GM18526 (cell line): ENCODE data around the gene CRYAB.

ENCODE experiments used
- POLR2A ChIP-seq: IDR thresholded peaks from 3 replicates; pipeline ENCODE4 v1.6.1; 2011; ENCODE audit not compliant: insufficient read length; ENCODE audit errors: extremely low read depth

Gene CRYAB, protein sequence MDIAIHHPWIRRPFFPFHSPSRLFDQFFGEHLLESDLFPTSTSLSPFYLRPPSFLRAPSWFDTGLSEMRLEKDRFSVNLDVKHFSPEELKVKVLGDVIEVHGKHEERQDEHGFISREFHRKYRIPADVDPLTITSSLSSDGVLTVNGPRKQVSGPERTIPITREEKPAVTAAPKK

GRCh38 chr11:111911563-111912401, at the start of gene CRYAB:
Gene CRYAB (minus strand): TSS chr11:111911770. CDS start chr11:111911724, 46 bp downstream.
- TF ChIP-seq POLR2A = no peak

DNA sequence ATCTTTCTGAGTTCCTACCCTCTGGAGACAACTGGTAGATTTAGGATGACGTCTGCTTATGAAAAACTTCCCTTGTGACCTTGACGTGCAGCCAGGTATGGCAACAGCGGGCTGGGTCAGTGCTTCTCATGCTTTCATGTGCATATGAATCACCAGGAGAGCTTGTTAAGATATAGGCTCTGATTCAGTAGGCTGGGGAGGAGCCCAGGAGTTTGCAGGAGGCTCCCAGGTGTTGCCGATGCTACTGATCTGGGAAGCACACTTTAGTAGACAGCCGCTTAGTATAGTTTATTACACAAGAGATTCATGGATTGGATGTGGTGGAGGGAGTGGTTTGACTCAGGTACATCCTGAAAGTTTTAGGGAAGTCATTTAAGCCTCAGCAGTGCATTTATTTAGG, 49.3 kb upstream of the CRYAB start:
- TF ChIP-seq POLR2A = no peak

GRCh38 chr11:111957663-111958444, 46.3 kb upstream of the CRYAB start:
- TF ChIP-seq POLR2A = no peak

DNA sequence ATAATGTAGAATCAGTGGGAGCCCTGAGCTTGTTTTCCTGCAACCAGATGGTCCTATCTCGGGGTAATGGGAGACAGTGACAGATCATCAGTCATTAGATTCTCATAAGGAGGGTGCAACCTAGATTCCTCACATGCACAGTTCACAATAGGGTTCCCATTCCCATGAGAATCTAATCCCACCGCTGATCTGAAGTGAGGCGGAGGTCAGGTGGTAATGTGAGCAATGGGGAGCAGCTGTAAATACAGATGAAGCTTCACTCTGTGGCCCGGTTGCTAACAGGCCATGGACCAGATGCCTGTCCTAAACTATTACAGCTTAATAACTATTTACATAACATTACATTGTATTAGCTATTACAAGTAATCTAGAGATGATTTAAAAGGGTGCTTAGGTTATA, 42.6 kb upstream of the CRYAB start:
- no peak for TF ChIP-seq POLR2A

- TF ChIP-seq POLR2A = no peak
Measured at GRCh38 chr11:111951565-111951964, 40.0 kb upstream of the CRYAB start.

DNA sequence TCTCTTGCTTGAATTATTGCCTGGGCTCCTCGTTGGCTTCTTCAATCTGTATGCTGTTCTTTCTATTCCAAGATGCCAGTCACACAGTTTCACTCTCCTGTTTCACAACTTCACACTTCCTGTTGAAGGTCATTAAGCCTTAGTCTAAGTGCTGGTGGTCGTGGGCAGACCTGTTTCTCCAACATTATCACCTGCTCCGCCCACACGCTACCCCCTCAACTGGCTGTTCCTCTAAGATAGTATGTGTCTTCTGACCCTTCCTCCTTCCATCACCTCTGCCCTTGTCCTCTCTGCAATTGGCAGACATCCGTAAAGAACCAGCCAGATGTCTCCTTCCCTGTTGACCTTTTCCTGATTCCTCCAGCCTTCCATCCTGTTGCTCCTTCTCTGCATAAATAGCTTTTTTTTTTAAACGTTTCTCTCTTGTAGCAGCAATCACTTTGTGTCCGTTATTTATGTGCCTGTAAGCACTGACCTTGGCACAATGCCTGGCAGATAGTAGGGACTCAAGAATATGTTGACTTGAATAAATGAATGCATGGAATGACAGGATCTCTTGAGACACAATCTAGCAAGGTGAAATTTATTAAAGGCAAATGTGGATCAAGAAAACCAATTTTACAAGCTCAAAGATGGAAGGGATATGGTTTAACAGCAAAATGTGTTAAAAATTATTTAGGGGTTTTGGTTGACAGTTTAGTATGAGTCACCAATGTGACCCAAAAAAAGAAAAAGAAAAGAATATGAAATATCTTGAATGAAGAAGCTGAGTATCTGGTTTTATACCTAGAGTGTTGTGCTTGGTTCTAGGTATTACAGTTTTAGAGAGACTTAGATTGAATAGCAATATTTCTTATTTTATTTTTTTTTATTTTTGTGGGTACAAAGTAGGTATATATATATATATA, 38.2 kb upstream of the CRYAB start:
- no peak for TF ChIP-seq POLR2A

DNA sequence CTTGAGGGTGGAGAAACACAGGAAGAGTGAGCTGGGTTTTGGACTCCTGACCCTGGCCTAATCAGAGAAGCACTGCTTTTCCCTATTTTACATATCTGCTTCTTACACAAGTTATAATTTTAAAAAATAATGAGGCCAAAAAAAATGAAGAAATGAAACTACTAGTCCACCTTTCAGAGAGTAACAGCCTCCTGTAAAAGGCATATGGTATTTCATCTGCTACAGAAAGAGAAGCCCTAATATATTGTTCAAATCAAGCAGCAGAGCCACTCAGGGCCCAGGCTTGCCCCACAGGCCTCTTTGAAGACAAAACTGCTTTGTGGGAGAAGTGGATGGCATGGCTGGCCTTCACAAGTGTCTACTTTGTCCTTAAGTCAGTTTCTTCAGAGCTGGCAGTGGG, 35.6 kb upstream of the CRYAB start:
- no peak for TF ChIP-seq POLR2A

- no peak for TF ChIP-seq POLR2A
Measured at GRCh38 chr11:111946499-111946898, 34.9 kb upstream of the CRYAB start.

GRCh38 chr11:111945198-111945597, 33.6 kb upstream of the CRYAB start:
- no peak for TF ChIP-seq POLR2A

DNA sequence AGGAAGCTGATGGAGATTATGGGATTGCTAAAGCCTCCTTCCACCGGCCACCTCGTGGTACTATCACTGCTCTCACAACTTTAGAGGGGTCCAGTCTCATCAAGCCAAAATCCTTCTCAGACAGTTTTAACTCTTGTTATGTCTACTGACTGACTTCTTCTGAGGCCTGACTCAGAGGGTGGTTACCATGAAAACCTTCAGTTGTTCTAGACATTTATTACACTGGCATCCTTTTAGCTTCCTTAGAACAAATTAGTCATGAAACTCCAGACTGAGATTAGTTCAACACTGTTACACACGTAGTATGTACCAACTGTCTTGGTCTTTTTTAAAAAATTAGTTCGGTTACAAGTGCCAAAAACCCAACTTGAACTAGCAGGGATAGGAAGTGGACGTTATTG, 33.1 kb upstream of the CRYAB start:
- no peak for TF ChIP-seq POLR2A

DNA sequence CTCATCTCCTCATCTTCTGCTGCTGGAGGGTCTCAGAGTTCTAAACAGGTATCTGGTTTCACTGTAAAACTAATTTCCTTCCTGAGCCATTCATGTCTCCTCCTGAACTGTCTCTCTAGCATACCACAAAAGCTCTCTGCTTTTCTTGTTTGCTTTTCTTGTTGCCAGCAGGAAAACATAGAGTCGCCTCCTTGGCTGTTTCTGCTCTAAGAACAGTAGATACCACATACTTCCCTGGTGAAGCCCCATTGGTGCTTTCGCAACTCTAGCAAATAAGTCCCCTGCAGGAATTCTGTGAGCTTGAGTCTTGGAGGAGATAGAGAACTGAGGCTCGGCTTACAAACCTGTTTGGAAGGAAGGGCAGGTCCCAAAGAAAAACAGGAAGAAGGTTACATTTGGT, 32.6 kb upstream of the CRYAB start:
- no peak for TF ChIP-seq POLR2A

- TF ChIP-seq POLR2A = no peak
Measured at GRCh38 chr11:111942829-111943228, 31.3 kb upstream of the CRYAB start.

- no peak for TF ChIP-seq POLR2A
Measured at GRCh38 chr11:111941963-111942362, 30.4 kb upstream of the CRYAB start.

GRCh38 chr11:111939836-111940604, 28.4 kb upstream of the CRYAB start:
- TF ChIP-seq POLR2A = no peak
